ENCODE results near the gene RRBP1.

DNA sequence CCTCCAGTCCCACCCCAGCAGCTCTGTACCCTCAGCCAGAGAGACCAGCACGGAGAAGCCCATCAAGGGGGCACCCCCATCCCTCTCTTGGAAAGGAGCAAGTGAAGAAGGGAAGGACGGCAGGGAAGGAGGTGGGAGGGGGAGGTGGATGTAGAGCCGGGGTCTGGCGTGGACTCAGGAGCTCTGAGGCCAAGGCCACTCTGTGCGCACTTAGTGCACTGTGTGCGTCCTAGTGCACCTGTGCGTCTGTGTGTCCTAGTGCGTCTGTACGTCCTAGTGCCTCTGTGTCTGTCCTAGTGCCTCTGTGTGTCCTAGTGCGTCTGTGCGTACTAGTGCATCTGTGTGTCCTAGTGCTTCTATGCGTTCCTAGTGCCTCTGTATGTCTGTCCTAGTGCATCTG, 58.0 kb downstream of the RRBP1 start:
- TF ChIP-seq POLR2A (IDR thresholded peaks at IDR 0.05) (no peak), POLR2AphosphoS5 (IDR thresholded peaks at IDR 0.05) (no peak)
- TF ChIP-seq, protein P1, sequence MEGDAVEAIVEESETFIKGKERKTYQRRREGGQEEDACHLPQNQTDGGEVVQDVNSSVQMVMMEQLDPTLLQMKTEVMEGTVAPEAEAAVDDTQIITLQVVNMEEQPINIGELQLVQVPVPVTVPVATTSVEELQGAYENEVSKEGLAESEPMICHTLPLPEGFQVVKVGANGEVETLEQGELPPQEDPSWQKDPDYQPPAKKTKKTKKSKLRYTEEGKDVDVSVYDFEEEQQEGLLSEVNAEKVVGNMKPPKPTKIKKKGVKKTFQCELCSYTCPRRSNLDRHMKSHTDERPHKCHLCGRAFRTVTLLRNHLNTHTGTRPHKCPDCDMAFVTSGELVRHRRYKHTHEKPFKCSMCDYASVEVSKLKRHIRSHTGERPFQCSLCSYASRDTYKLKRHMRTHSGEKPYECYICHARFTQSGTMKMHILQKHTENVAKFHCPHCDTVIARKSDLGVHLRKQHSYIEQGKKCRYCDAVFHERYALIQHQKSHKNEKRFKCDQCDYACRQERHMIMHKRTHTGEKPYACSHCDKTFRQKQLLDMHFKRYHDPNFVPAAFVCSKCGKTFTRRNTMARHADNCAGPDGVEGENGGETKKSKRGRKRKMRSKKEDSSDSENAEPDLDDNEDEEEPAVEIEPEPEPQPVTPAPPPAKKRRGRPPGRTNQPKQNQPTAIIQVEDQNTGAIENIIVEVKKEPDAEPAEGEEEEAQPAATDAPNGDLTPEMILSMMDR (IDR thresholded peaks at IDR 0.05) = no peak

Measured in breast epithelium (tissue), 3 donors.